Left hindlimb (tissue), 1 donor: Measurements from ENCODE around the gene R3HDM1.
A peak's percentile ranks its signal among the peaks of the same experiment; 100 is the strongest.

Experiments
- DNase-seq: peaks from one replicate; pipeline ENCODE4 v3.0.0-alpha.2; 2018

The R3HDM1 gene

GRCh38 chr2:135728064-135728743 lies 196.9 kb downstream of the R3HDM1 start:
- DNase-seq: no peak

DNA sequence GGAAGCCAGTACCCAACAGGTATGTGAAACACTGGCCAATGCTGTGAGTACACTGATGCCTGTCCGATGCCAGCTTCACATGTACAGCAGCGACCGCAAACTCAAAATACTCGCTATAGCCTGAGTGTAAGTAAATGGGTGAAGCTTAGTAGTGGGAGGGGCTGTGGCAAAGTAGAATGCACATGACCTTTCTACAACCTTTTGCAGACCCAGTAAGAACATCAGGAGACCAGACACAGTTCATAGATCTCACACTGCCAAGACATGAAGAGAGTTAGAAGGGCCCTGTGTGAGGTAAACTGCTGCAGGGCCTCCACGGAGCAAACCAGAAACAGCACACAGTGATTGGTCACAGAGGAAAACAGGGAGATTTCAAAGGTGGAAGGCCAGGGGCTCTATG lies 201.3 kb downstream of the R3HDM1 start:
- no peak for DNase-seq

DNA sequence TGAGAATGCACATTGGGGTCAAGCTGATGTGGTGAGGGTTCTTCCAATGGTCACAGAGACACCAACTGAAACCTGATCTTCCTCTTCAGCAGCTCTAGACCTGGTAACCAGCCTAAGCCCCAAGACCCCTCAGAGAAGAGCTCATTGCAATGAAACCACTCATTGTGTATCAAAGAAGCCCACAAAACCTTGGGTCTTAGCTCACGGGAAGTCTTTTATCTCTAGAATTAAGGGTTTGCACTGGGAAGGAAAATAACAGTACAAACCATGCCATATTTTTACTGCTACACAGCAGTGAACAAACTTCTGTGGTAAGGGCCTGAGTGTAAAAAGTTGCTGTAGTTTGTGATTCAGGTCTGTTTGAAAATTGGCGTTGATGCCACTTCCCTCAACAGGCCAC lies 201.8 kb downstream of the R3HDM1 start:
- DNase-seq: no peak

DNA sequence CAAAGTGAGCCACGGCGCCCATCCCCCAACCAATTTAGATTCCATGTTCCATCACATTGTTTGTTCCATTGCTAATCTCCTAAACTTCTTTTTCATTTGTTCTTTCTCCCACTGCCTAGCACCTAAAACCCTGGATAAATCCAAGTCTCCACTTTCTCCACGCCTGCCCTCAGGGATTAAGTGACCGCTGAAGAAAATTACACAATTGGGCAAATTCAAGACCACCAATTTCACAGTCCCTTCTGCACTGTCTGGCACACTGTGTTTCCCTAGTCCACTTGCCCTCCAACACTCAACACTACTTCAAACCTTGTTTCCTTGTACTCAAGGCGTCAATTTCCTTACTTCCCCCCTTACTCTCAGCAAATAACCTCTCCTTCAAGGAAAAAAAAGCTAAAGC lies 205.3 kb downstream of the R3HDM1 start:
- DNase-seq: no peak

DNA sequence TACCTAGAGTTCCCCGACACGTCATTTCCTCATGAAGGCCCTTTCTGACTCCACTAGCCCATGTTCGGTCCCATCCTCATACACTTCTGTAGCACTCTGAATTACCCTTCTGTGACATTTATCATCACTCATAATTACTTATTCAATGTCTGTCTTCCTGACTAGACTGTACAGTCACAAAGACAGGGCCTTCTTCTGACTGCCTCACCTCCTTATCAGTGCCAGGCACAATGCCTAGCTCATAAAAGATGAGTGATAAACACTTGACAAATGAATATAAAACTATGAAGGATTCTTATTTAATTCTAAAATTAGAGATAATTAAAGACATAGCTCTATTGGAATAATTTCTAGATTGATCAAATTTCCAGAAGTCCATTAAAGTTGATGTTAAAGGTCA lies 208.9 kb downstream of the R3HDM1 start:
- DNase-seq: no peak

DNA sequence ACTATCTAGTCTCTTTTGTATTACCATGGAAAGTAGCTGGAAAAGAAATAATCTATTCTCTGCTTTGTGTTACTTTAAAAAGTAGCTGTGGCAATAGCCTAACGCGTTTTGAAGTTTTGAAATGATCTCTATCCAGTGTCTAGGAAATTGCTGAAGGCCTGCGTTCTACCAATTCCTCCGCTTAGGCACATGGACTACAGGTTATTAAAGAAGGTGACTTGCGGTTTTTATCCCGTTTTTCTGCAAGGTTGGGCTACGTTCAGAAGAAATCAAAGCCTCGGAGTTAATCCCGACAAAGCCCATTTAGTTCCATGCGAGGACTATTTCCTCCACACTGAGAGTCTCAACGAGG lies 209.7 kb downstream of the R3HDM1 start:
- DNase-seq: no peak

DNA sequence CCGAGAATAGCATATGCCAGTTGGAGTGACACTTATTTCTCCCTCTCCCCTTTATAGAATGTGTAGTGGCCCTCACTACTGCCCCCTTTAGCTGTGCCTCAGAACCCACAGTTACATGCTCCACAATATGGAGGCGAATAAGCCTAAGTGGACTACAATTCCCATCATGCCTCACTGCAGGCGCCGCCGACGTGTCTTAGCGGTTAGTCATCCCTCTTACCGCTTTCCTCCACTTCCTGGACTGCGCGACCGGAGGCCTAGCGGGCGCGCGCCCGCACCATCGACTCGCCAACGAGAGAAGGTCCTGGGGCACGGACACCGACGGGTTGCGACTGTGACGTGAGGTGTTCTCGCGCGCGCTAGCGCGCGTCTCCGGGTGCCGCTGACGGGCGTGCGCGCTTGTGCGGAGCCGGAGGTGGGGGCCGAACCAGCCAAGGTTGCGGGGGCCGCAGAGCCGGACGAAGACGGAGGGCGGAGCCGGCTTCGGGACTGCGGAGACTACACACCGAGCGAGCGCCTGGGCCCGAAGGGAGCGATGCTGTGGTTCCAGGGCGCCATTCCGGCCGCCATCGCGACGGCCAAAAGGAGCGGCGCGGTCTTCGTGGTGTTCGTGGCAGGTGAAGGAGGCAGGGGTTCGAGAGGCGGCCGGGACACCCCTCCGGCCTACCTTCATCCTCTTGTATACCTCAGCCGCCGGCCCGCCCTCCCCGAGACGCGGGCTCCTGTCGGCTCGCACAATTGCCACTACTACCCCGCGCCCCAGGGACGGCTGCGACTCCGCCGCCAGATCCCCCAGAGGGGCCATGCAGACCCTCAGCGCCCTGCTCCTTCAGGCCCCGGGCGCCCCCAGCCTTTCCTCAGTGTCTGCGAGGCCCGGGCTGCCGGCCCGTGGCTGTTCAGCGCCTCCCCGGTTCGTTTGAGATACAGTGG lies 210.4 kb downstream of the R3HDM1 start, which contains the start of gene UBXN4:
Gene UBXN4, plus strand, starts transcription at position 461 of the 930 bp plus-strand sequence. Its CDS starts 75 bp downstream, at position 536.
- peak; percentile 98 for DNase-seq

DNA sequence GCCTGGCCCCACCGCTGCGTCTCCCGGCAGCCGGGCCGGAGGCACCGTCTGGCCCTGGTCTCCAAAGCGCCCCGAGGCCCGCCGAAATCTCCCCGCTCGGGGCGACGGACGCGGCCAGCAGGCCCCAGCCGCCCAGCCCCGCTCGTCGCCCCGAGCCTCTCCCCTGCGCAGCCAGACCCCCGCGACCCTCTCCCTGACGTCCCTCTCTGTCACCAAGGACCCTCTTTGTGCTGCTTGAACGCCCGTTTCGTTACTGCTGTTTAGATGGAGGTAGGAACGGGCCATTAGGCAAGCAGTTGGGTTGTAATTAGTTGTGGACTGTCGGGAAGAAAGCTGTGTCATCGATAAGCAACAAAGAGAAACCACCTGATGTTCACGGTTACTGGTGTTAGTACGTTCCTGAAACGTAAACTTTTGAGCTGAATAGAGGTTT lies 211.1 kb downstream of the R3HDM1 start:
- no peak for DNase-seq

DNA sequence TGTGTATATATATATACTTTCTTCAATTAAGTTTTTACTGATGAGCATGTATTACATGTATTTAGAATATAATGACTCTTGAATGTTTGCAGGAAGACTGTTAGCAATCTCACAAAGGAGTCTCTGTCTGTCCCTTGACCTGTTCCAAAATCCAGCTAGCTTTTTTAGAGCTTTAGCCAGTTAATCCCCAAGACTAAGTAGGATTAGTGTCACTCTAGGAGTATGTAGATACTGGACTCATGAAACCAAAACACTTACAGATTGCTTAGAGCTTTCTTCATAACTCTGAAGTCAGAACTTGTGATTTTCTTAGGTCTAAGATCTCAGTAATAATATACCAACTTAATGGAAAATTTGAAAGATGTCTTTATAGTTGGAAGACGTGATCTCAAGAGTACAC lies 212.6 kb downstream of the R3HDM1 start:
- no peak for DNase-seq

- no peak for DNase-seq
These were observed 213.6 kb downstream of the R3HDM1 start for GRCh38 chr2:135744760-135745314.

GRCh38 chr2:135745545-135745944 lies 214.3 kb downstream of the R3HDM1 start:
- no peak for DNase-seq

DNA sequence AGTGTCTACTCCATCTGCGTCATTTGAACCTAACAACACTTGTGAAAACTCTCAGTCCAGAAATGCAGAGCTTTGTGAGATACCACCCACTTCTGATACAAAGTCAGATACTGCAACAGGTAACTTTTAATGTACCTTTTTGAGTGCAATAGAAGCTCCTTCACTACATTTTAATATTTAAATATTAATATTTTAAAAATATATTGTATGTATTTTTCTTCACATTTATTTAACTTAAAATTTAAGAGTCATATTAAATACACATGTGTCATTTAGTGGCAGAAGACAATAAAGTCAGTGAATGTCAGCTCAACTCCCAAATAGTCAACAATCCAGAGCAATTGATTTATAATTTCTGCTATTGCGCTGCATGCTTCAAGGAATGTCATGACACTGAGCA lies 224.3 kb downstream of the R3HDM1 start:
- no peak for DNase-seq

GRCh38 chr2:135756692-135757091 lies 225.4 kb downstream of the R3HDM1 start:
- no peak for DNase-seq

- DNase-seq: no peak
These were observed 230.7 kb downstream of the R3HDM1 start for GRCh38 chr2:135762022-135762421.

GRCh38 chr2:135762530-135762929 lies 231.2 kb downstream of the R3HDM1 start:
- no peak for DNase-seq

DNA sequence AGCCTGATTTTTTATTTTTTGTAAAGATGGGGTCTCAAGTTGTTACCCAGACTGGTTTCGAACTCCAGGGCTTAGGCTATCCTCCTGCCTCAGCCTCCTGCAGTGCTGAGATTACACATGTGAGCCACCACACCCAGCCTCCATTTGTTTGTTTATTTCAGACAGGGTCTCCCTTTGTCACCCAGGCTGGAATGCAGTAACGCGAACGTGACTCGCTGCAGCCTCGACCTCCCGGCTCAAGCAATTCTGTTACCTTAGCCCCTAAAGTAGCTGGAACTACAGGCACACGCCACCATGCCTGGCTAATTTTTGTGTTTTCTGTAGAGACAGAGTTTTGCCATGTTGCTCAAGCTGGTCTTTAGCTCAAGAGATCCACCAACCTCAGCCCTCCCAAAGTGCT lies 237.6 kb downstream of the R3HDM1 start:
- DNase-seq: no peak

DNA sequence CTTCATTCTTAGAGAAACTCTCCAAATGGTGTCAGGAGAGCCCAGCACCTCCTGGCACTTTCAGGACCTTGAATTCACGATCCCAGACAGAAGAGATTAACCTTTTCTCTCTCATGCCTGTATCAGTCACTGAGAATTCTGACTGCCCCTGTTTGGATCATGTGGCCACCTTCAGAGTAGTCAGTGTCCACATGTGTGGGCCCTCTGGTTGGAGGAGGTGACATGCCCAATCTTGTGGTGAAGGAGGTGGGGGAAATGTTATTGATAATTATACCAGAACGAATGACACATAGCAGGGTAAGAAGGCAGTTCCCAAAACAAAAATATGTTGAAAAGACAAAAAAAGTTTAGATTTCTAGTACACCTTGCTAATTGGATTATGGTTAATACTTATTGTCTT lies 242.0 kb downstream of the R3HDM1 start:
- no peak for DNase-seq

DNA sequence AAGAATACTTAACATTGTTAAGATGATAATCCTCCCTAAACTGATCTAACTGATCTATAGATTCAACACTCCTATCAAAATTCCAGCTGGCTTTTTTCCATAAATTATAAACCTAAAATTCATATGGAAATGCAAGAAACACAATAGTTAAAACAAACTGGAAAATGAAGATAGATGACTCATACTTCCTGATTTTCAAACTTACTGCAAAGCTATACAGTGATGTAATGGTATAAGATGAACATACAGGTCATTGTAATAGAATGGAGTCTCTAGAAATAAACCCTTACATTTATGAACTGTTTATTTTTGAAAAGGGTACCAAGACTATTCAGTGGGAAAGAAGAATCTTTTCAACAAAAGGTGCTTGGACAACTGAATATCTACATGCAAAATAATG lies 242.6 kb downstream of the R3HDM1 start:
- no peak for DNase-seq
